Cardiac fibroblast (primary cell): ENCODE data around the gene ATAD1.

Experiments used
- DNase-seq, 2 donors: peaks; one replicate each; pipeline versions ENCODE4 v3.0.0 to v3.0.0-alpha.2; 2010; ENCODE audit warnings: low read depth in 2 of 2
- H3K4me3 ChIP-seq, 2 donors: replicated peaks in 1 of 2; 1 replicate in 1 of 2; 2 replicates in 1 of 2; pipeline ENCODE4 v1.5.1; 2011; ENCODE audit warnings: low read depth in 2 of 2, low read length in 2 of 2, mild to moderate bottlenecking in 2 of 2, moderate library complexity in 1 of 2
- CTCF ChIP-seq: IDR thresholded peaks from one replicate; pipeline ENCODE4 v1.5.1; 2011; ENCODE audit warnings: low read depth, mild to moderate bottlenecking, low read length, inconsistent platforms

ATAD1 gene

GRCh38 chr10:87799860-87800259, 18.2 kb downstream of the ATAD1 start:
- no peak overlapping the region for H3K4me3 ChIP-seq
- no peak for TF ChIP-seq CTCF
- no peak for DNase-seq

- no peak for DNase-seq
- no peak overlapping the region for H3K4me3 ChIP-seq
- TF ChIP-seq CTCF: no peak
Measured at GRCh38 chr10:87798082-87798481, 19.9 kb downstream of the ATAD1 start.

GRCh38 chr10:87794285-87794684, 23.7 kb downstream of the ATAD1 start:
- no peak overlapping the region for H3K4me3 ChIP-seq
- peak; percentile 7 to 54 for DNase-seq
- TF ChIP-seq CTCF: no peak

GRCh38 chr10:87790185-87790584, 27.8 kb downstream of the ATAD1 start:
- TF ChIP-seq CTCF: no peak
- H3K4me3 ChIP-seq: no peak overlapping the region
- no peak for DNase-seq

GRCh38 chr10:87786421-87786820, 31.6 kb downstream of the ATAD1 start:
- no peak overlapping the region for H3K4me3 ChIP-seq
- no peak for TF ChIP-seq CTCF
- DNase-seq: no peak

GRCh38 chr10:87782721-87783120, 35.3 kb downstream of the ATAD1 start:
- DNase-seq: peak in 1 of 2 donors; percentile 28
- TF ChIP-seq CTCF: no peak
- H3K4me3 ChIP-seq: no peak overlapping the region

GRCh38 chr10:87781545-87781944, 36.5 kb downstream of the ATAD1 start:
- no peak for TF ChIP-seq CTCF
- no peak for DNase-seq
- H3K4me3 ChIP-seq: no peak overlapping the region
